ENCODE results near the gene AIFM3. TPM values are rescaled to one million over a fixed set of nuclear protein-coding genes. Genes with fewer than 3 reads are reported as not detected.

The AIFM3 gene
- total and polyA plus RNA-seq, 2 donors (not counting 3 experiments of a cell fraction or from before 2014, with no cell fraction given) = 0.15 TPM; not detected in 1

DNA sequence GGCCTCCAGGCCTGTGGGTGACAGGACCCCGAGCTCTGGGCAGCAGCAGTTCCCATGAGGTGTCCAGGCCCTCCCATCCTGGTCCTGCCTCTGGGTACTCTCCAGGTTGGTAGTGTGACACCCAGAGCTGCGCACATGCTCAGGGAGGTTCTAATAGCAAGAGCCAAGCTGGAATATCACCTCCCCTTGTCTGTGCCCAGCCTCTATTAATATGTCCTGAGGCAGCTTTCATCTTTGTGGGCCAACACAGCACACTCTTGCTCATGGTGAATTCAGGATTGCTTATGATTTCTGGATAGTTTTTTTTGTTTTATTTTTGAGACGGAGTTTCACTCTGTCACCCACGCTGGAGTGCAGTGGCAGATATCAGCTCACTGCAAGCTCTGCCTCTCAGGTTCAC lies 51.3 kb downstream of the AIFM3 start:
- Histone ChIP-seq H3K79me2 (ENCODE audit: control insufficient read depth, insufficient read depth, low read length) (no peaks in the 10 kb centered on the region), H3K4me3 (replicated peaks in 1 of 3; ENCODE audit: insufficient read depth in 1 of 3, low read depth in 1 of 3, low read length in 3 of 3) (no peak overlapping the region), H3K4me1 (ENCODE audit: control insufficient read depth, extremely low read depth, insufficient read depth, low read length) (peaks cover 13% of the 10 kb centered on the region), H3K9ac (replicated peaks; ENCODE audit: extremely low read depth, insufficient read depth, low read length) (no peak overlapping the region), H3K27ac (ENCODE audit: insufficient read depth, low read depth, low read length) (no peak overlapping the region), H4K20me1 (replicated peaks; ENCODE audit: control insufficient read depth, extremely low read depth, insufficient read depth, low read length) (no peaks in the 10 kb centered on the region), H3K27me3 (ENCODE audit: control insufficient read depth in 2 of 2, insufficient read depth in 2 of 2, low read length in 2 of 2) (no peaks in the 10 kb centered on the region), H3K9me1 (replicated peaks; ENCODE audit: control insufficient read depth, extremely low read depth, insufficient read depth, low read length) (no peaks in the 10 kb centered on the region), H3K36me3 (ENCODE audit: control insufficient read depth in 2 of 2, extremely low read depth in 1 of 2, insufficient read depth in 2 of 2, low read length in 2 of 2) (no peaks in the 10 kb centered on the region), H3K4me2 (ENCODE audit: insufficient read depth, low read length) (no peak overlapping the region), H2AFZ (ENCODE audit: low read depth, low read length) (no peak overlapping the region), H3K9me3 (replicated peaks; ENCODE audit: control insufficient read depth, insufficient read depth, low read length) (no peaks in the 10 kb centered on the region)
- dilution Hi-C loops (cut with MboI; ENCODE audit: extremely low pct_ligation_motif_present, low sequenced_read_pairs) = no loop called here
- DNase-seq (ENCODE audit: low read depth, low spot score) (no peak), FAIRE-seq (no peak)
- CTCF ChIA-PET = no interaction called here
- POLR2A ChIA-PET = no interaction called here
- intact Hi-C loops (cut with micrococcal nuclease) = no loop called here
- BruUV-seq (replicated peaks) = no TSS peak
- TF ChIP-seq JUN (IDR thresholded peaks at IDR 0.05; ENCODE audit: borderline replicate concordance, insufficient read depth, insufficient read length, low read depth) (no peak), CTCF (IDR thresholded peaks at IDR 0.05; ENCODE audit: extremely low read depth in 1 of 2, insufficient read depth in 1 of 2, low read depth in 1 of 2, low read length in 2 of 2) (no peak), POLR2AphosphoS5 (IDR thresholded peaks at IDR 0.05; ENCODE audit: insufficient read depth, low read depth, low read length) (no peak), MAX (IDR thresholded peaks at IDR 0.05; ENCODE audit: insufficient read depth, insufficient read length) (no peak), POLR2A (IDR thresholded peaks at IDR 0.05; ENCODE audit: low read depth, low read length) (no peak), MYC (IDR thresholded peaks at IDR 0.05; ENCODE audit: low read depth, low read length) (no peak), FOS (IDR thresholded peaks at IDR 0.05; ENCODE audit: borderline replicate concordance, insufficient read depth, low read length) (no peak), GATA2 (IDR thresholded peaks at IDR 0.05; ENCODE audit: insufficient read depth, insufficient read length, low read depth, low read length) (no peak), EZH2 (IDR thresholded peaks at IDR 0.05; ENCODE audit: borderline replicate concordance, low read depth, low read length, severe bottlenecking) (no peak)

Measured in endothelial cell of umbilical vein (primary cell).